Measurements from ENCODE around the gene UBE2S. TPM values are rescaled to one million over a fixed set of nuclear protein-coding genes. Genes with fewer than 3 reads are reported as not detected.

UBE2S gene
- total RNA-seq, 1 experiment from 2014 or later, result 393 TPM

DNA sequence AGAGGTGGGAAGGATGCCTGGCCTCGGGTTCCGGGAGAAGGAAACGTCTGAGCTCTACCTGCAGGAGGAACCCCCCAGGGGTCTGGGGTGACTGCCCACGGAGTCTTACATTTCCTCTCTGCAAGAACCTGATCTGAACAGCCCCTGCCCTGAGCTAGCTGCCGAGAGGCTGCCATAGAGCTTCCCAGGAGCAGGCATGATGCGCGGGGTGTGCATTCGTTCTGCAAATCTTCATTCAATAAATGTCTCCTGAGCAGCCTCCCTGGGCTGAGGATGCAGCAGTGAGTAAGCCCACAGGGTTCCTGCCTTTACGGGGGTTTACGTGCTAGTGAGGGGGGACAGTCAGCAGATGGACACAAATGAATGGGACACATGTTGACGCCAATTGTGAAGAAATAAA is 37.1 kb upstream of the UBE2S start:
- no peak overlapping the region for H3K27ac Mint-ChIP-seq
- no peaks in the 10 kb centered on the region; a peak in 1 of 7 replicates for H3K36me3 Mint-ChIP-seq (ENCODE audit: insufficient read depth in 1 of 3, low read depth in 3 of 3)
- H3K4me1 Mint-ChIP-seq, result peaks cover 13 to 28% of the 10 kb centered on the region in 2 experiments
- no peak overlapping the region for H2BK12ac ChIP-seq (ENCODE audit: insufficient read length, low read depth, low read length)
- no peak overlapping the region for H2BK5ac ChIP-seq (ENCODE audit: insufficient read length, low read length)
- no peak overlapping the region for H3K23ac ChIP-seq (ENCODE audit: insufficient read length, low read depth, low read length)
- no peak overlapping the region for H2BK120ac ChIP-seq (ENCODE audit: low read depth, low read length, poor library complexity, severe bottlenecking)
- no peak overlapping the region for H4K8ac ChIP-seq (replicated peaks; ENCODE audit: insufficient read length, low read depth, low read length)
- H3K9me3 ChIP-seq (ENCODE audit: control insufficient read depth, low read depth, low read length), result no peaks in the 10 kb centered on the region
- WGBS (ENCODE audit: extremely low coverage, insufficient read length, low lambda C conversion rate), result no CpG with 5 or more reads among the region's 11 CpGs
- H2AK5ac ChIP-seq (ENCODE audit: insufficient read length, low read length), result no peak overlapping the region
- H4K91ac ChIP-seq (ENCODE audit: insufficient read length, low read depth, low read length), result no peak overlapping the region
- H3K27ac ChIP-seq (ENCODE audit: insufficient read length, low read depth, low read length), result no peak overlapping the region
- no peak overlapping the region for H3K56ac ChIP-seq (ENCODE audit: insufficient read length, low read depth, low read length)
- no peak overlapping the region for H3K14ac ChIP-seq (ENCODE audit: insufficient read depth, low read length)
- no peak overlapping the region for H3K18ac ChIP-seq (ENCODE audit: insufficient read length, low read depth, low read length)
- no peak overlapping the region for H3K4me2 ChIP-seq (ENCODE audit: insufficient read depth, insufficient read length, low read length)
- H4K20me1 ChIP-seq (ENCODE audit: control insufficient read depth, insufficient read depth, insufficient read length), result no peaks in the 10 kb centered on the region
- no peak overlapping the region for H3K4ac ChIP-seq (ENCODE audit: low read depth, low read length)
- peaks cover 56% of the 10 kb centered on the region for H3K27me3 ChIP-seq (ENCODE audit: insufficient read depth, low read length)
- DNase-seq, result no peak
- H2BK15ac ChIP-seq (ENCODE audit: low read depth, low read length), result no peak overlapping the region
- 0 out of 2 replicates have a peak, but pooled peaks cover 2% of the 10 kb centered on the region for H3K4me1 ChIP-seq (ENCODE audit: insufficient read depth, low read length)
- peaks cover 21% of the 10 kb centered on the region for H3K23me2 ChIP-seq (ENCODE audit: insufficient read length, low read depth, low read length, poor library complexity, severe bottlenecking)
- H3K79me2 ChIP-seq (ENCODE audit: insufficient read depth, low read length), result no peaks in the 10 kb centered on the region
- no peaks in the 10 kb centered on the region for H3K79me1 ChIP-seq (ENCODE audit: insufficient read depth, low read depth, low read length, poor library complexity, severe bottlenecking)
- no peak overlapping the region for H3T11ph ChIP-seq (ENCODE audit: low read length)
- TF ChIP-seq, protein P1, sequence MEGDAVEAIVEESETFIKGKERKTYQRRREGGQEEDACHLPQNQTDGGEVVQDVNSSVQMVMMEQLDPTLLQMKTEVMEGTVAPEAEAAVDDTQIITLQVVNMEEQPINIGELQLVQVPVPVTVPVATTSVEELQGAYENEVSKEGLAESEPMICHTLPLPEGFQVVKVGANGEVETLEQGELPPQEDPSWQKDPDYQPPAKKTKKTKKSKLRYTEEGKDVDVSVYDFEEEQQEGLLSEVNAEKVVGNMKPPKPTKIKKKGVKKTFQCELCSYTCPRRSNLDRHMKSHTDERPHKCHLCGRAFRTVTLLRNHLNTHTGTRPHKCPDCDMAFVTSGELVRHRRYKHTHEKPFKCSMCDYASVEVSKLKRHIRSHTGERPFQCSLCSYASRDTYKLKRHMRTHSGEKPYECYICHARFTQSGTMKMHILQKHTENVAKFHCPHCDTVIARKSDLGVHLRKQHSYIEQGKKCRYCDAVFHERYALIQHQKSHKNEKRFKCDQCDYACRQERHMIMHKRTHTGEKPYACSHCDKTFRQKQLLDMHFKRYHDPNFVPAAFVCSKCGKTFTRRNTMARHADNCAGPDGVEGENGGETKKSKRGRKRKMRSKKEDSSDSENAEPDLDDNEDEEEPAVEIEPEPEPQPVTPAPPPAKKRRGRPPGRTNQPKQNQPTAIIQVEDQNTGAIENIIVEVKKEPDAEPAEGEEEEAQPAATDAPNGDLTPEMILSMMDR (conservative IDR thresholded peaks at IDR 0.05), result no peak
- H3K4me3 Mint-ChIP-seq, result no peak overlapping the region; a peak in 1 of 5 replicates
- H2BK20ac ChIP-seq (ENCODE audit: low read depth, low read length, poor library complexity, severe bottlenecking), result no peak overlapping the region
- no peak overlapping the region for H2AFZ ChIP-seq (ENCODE audit: low read length)
- H3K27me3 Mint-ChIP-seq (ENCODE audit: low read depth), result peaks cover 26% of the 10 kb centered on the region
- no peak overlapping the region for H3K9ac ChIP-seq (ENCODE audit: extremely low read depth, insufficient read length, low read length)
- no peak overlapping the region for H4K5ac ChIP-seq (ENCODE audit: insufficient read length, low read depth, low read length)
- peaks cover 0 to 5% of the 10 kb centered on the region in 2 experiments; a peak in 3 of 5 replicates for H3K9me3 Mint-ChIP-seq
